Stimulated activated CD4-positive, alpha-beta T cell treated with anti-CD3 and anti-CD28 coated beads, Interleukin-4, amount 100 ng/mL, for 48 hours (primary cell): ENCODE measurements around the gene CNTLN.
"Not testable (repeated sequence)": the region's sequence is repeated elsewhere in the genome, so short reads cannot be mapped to it uniquely, and the experiment has no call there.

Experiments
- DNase-seq, 2 donors: peaks; one replicate each; pipeline ENCODE4 v3.0.0-alpha.2; 2020; ENCODE audit warnings: low read depth in 2 of 2

Gene CNTLN

GRCh38 chr9:17185481-17186029 is 50.7 kb downstream of the CNTLN start:
- no peak for DNase-seq

GRCh38 chr9:17191082-17191481 is 56.2 kb downstream of the CNTLN start:
- no peak for DNase-seq

- DNase-seq, result no peak
These were observed 69.8 kb downstream of the CNTLN start for GRCh38 chr9:17204611-17205152.

GRCh38 chr9:17216011-17216410 is 81.2 kb downstream of the CNTLN start:
- DNase-seq, result no peak

GRCh38 chr9:17216646-17217045 is 81.8 kb downstream of the CNTLN start:
- no peak for DNase-seq

GRCh38 chr9:17217272-17217671 is 82.4 kb downstream of the CNTLN start:
- DNase-seq, result no peak

GRCh38 chr9:17219261-17219660 is 84.4 kb downstream of the CNTLN start:
- no peak for DNase-seq

GRCh38 chr9:17222932-17223331 is 88.1 kb downstream of the CNTLN start:
- no peak for DNase-seq

- DNase-seq, result no peak
These were observed 90.6 kb downstream of the CNTLN start for GRCh38 chr9:17225407-17225806.

- no peak for DNase-seq
These were observed 95.2 kb downstream of the CNTLN start for GRCh38 chr9:17229945-17230560.

- DNase-seq, result no peak
These were observed 95.8 kb downstream of the CNTLN start for GRCh38 chr9:17230646-17231045.

GRCh38 chr9:17236147-17236546 is 101.3 kb downstream of the CNTLN start:
- DNase-seq, result no peak

- no peak for DNase-seq
These were observed 111.9 kb downstream of the CNTLN start for GRCh38 chr9:17246770-17247169.

- DNase-seq, result no peak
These were observed 116.3 kb downstream of the CNTLN start for GRCh38 chr9:17251100-17251499.

- DNase-seq, result not testable (repeated sequence)
These were observed 133.8 kb downstream of the CNTLN start for GRCh38 chr9:17268531-17269188.

GRCh38 chr9:17269799-17270198 is 135.0 kb downstream of the CNTLN start:
- DNase-seq, result no peak

GRCh38 chr9:17272536-17272935 is 137.7 kb downstream of the CNTLN start:
- no peak for DNase-seq

GRCh38 chr9:17280350-17281012 is 145.6 kb downstream of the CNTLN start:
- no peak for DNase-seq

GRCh38 chr9:17290673-17291072 is 155.8 kb downstream of the CNTLN start:
- not testable (repeated sequence) for DNase-seq

GRCh38 chr9:17291766-17292165 is 156.9 kb downstream of the CNTLN start:
- DNase-seq, result no peak

GRCh38 chr9:17293685-17294084 is 158.8 kb downstream of the CNTLN start:
- DNase-seq, result no peak

- DNase-seq, result no peak
These were observed 160.2 kb downstream of the CNTLN start for GRCh38 chr9:17294822-17295624.
